Mucosa of descending colon (tissue), 3 donors: ENCODE results near the gene EYA2. TPM values are rescaled to one million over a fixed set of nuclear protein-coding genes. Genes with fewer than 3 reads are reported as not detected.

Experiments
- ATAC-seq: fragments of 200-7000 bp; cut with Tn5 transposase; one replicate; pipeline ENCODE4 v1.9.1; 2020; ENCODE audit warnings: mild to moderate bottlenecking, moderate library complexity
- DNase-seq, 3 donors: peaks; one replicate each; pipeline ENCODE4 v3.0.0-alpha.2; 2020
- H3K36me3 ChIP-seq: fragments of 200-600 bp; one replicate; pipeline ENCODE4 v1.8.0; 2021; ENCODE audit warnings: low read depth, mild to moderate bottlenecking
- H3K4me1 ChIP-seq: fragments of 200-600 bp; one replicate; pipeline ENCODE4 v1.8.0; 2021; ENCODE audit warnings: low read depth, mild to moderate bottlenecking
- H3K4me3 ChIP-seq: fragments of 200-600 bp; one replicate; pipeline ENCODE4 v1.8.0; 2021; ENCODE audit warnings: mild to moderate bottlenecking
- H3K9me3 ChIP-seq: fragments of 200-600 bp; one replicate; pipeline ENCODE4 v1.8.0; 2021; ENCODE audit warnings: mild to moderate bottlenecking
- intact Hi-C, 2 donors: fragments of 100-400 bp; cut with DNase I in 1 of 2; cut with micrococcal nuclease in 1 of 2; formaldehyde crosslinking; loops; one replicate each; pipeline versions ENCODE4 v1.11.0 to v1.11.1; 2022; cut with DNase I, micrococcal nuclease
- total RNA-seq, 3 donors: library from RNA; stranded (reverse); fragmentation: NEBNext Ultra II Directional in 2 of 3; extraction: Animal tissue kit (Norgen Biotek cat#: 25700) in 2 of 3; gene quantifications; one replicate each; pipeline versions ENCODE4 v1.2.1 to v1.2.4, GENCODE V29; 2021 to 2023
- TF ChIP-seq, protein P1 (sequence below): fragments of 200-600 bp; IDR thresholded peaks from one replicate; pipeline ENCODE4 v1.8.0; 2022; ENCODE audit warnings: antibody characterized with exemption, mild to moderate bottlenecking
- donor health status: DM: no; HTN: no; CAD: no; lungs with moderate emphysema.
- donor health status: DM: no; HTN: no; CAD: no.
- donor health status: DM: no; HTN: yes; CAD: no.

The EYA2 gene
- total RNA-seq, 3 donors from 2014 or later, result 14.3 to 22.3 (median 19.5) TPM

DNA sequence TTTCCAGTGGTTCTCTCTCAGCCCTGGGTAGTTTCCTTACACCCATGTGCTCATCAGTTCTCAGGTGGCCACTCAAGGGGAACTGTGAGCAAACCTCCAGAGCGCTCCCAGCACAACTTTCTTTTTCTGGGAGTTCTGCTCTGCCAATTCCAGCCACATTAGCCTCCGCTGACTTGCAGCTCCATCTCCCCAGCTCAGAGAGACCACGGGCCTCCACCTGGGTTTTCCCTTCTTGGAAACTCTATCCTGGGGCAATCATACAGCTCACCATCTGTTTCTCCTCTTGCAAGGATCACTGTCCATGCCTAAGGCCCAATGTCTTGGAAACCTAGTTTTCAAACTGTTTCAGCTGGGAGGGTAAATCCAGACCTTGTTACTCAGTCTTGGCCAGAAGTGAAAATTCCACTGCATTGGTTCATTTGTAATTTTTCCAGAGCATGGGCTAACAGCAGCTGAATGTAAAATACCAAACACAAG is 129.9 kb downstream of the EYA2 start:
- intact Hi-C loops, result no loop called here
- no peak for DNase-seq
- Histone ChIP-seq H3K4me3 (no peak overlapping the region), H3K36me3 (no peaks in the 10 kb centered on the region), H3K9me3 (no peaks in the 10 kb centered on the region), H3K4me1 (no peaks in the 10 kb centered on the region)
- TF ChIP-seq, protein P1, sequence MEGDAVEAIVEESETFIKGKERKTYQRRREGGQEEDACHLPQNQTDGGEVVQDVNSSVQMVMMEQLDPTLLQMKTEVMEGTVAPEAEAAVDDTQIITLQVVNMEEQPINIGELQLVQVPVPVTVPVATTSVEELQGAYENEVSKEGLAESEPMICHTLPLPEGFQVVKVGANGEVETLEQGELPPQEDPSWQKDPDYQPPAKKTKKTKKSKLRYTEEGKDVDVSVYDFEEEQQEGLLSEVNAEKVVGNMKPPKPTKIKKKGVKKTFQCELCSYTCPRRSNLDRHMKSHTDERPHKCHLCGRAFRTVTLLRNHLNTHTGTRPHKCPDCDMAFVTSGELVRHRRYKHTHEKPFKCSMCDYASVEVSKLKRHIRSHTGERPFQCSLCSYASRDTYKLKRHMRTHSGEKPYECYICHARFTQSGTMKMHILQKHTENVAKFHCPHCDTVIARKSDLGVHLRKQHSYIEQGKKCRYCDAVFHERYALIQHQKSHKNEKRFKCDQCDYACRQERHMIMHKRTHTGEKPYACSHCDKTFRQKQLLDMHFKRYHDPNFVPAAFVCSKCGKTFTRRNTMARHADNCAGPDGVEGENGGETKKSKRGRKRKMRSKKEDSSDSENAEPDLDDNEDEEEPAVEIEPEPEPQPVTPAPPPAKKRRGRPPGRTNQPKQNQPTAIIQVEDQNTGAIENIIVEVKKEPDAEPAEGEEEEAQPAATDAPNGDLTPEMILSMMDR, result no peak
- ATAC-seq, result no peak

DNA sequence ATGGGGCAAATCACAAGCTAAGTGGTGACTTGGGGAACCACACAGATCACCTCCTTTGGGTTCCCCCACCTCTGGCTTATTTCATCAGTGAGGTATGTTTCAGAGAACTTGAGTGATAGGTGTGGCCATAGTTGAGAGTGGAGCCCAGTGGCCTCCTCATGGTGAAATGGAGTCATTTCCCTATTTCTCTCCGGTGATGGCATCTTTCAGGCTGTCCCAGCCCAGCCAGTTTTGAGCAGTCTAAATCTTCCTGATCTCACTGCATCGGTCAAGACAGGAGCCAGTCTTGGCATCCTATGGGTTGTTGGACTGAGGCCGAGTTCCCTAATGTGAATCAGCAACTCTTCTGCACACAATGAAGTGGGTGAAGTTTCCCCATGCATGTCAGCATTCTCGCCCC is 132.4 kb downstream of the EYA2 start:
- intact Hi-C loops, result no loop called here
- no peaks in the 10 kb centered on the region for H3K9me3 ChIP-seq
- TF ChIP-seq, protein P1, result no peak
- ATAC-seq, result no peak
- H3K4me3 ChIP-seq, result no peak overlapping the region
- H3K4me1 ChIP-seq, result no peaks in the 10 kb centered on the region
- no peak for DNase-seq
- H3K36me3 ChIP-seq, result no peaks in the 10 kb centered on the region

DNA sequence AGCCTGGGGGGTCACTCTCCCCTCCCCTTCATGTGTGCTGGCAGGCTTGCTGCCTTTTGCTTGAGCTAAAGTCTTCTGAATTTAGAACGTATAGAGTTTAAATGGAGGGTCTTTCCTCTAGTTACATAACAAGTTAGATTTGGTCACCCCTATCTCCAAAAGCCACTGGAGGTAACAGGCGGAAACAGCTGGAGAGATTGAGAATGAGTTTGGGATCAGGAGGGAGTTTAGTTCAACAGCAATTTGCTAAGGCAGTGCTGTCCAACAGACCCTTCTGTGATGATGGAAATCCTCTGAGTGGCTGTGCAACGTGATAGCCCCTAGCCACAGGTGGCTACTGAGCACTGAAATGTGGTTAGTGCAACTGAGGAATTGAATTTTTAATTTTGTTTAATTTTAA is 132.8 kb downstream of the EYA2 start:
- Histone ChIP-seq H3K4me3 (no peak overlapping the region), H3K4me1 (no peaks in the 10 kb centered on the region), H3K9me3 (no peaks in the 10 kb centered on the region), H3K36me3 (no peaks in the 10 kb centered on the region)
- intact Hi-C loops, result no loop called here
- TF ChIP-seq, protein P1, result no peak
- ATAC-seq (no peak), DNase-seq (no peak)

DNA sequence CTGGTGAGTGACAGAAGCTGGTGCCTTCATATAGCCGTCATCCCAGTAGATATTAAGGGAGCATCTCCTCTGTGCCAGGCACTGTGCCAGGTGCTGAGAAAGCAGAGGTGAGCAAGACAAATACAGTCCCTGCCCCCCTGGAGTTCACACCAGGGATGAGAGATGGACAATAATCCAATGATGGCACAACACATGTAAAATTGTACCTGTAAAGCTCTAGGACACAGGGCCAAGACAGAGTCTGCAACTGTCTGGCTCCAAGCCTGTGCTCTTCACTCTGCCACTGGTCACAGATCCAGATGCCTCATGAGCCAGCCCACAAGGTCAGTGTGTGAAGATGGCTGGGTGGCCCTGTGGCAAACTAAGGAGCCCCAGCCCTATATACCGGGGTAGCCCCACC is 133.8 kb downstream of the EYA2 start:
- ATAC-seq, result no peak
- H3K9me3 ChIP-seq, result no peaks in the 10 kb centered on the region
- no peak for DNase-seq
- no peaks in the 10 kb centered on the region for H3K36me3 ChIP-seq
- TF ChIP-seq, protein P1, result no peak
- no peak overlapping the region for H3K4me3 ChIP-seq
- H3K4me1 ChIP-seq, result no peaks in the 10 kb centered on the region
- intact Hi-C loops, result no loop called here

DNA sequence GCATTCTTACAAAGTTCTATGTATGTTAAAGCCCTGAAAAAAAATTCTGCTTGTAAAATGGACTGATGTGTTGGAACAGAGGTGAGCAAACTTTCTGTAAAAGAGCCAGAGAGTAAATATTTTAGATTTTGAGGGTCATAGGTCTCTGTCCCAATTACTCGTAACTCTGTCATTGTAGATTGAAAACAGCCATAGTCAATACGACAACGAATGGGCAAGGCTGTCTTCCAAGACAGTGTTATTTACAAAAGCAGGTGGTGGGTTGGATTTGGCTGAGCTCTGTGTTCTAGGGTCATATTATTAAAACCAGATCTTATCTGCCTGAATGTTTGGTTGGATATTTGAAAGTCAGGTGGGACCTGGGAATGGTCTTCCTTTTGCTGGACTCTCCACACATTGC is 135.2 kb downstream of the EYA2 start:
- H3K9me3 ChIP-seq, result no peaks in the 10 kb centered on the region

More for the DNA sequence above, 135.2 kb downstream of the EYA2 start:
- TF ChIP-seq, protein P1, result no peak
- no peak overlapping the region for H3K4me3 ChIP-seq
- ATAC-seq (no peak), DNase-seq (no peak)
- H3K4me1 ChIP-seq, result no peaks in the 10 kb centered on the region
- intact Hi-C loops, result no loop called here
- no peaks in the 10 kb centered on the region for H3K36me3 ChIP-seq
